GM12878 (cell line): Measurements from ENCODE around the gene CAMKMT. TPM values are rescaled to one million over a fixed set of nuclear protein-coding genes. Genes with fewer than 3 reads are reported as not detected.

Source experiments
- ATAC-seq: fragments of 200-7000 bp; cut with Tn5 transposase; 3 replicates; pipeline ENCODE4 v1.9.1; 2020; ENCODE audit warnings: mild to moderate bottlenecking, moderate library complexity
- BruUV-seq: library from RNA; stranded (reverse); fragments of 400-500 nt; replicated peaks from 2 replicates; lab custom pipeline; 2021; lab: Mats Ljungman, UMichigan
- CTCF ChIA-PET: fragments of 300-600 bp; sonication (Branson Sonifier 250); formaldehyde crosslinking; extraction: SDS; loops from one replicate; lab custom pipeline; 2021; ENCODE audit warnings: inconsistent platforms; lab: Yijun Ruan, JAX
- POLR2A ChIA-PET: fragments of 350-600 bp; formaldehyde crosslinking; extraction: SDS; loops from one replicate; lab custom pipeline; 2021; ENCODE audit warnings: inconsistent platforms; lab: Charles Lee
- RAD21 ChIA-PET: fragments of 300-600 bp; sonication (Branson Sonifier 250); formaldehyde crosslinking; loops from one replicate; lab custom pipeline; 2023; ENCODE audit warnings: antibody characterized with exemption; ENCODE audit not compliant: unreplicated experiment; lab: Charles Lee
- SMC1A ChIA-PET: fragments of 300-600 bp; sonication (Branson Sonifier 250); formaldehyde crosslinking; loops from one replicate; lab custom pipeline; 2023; ENCODE audit not compliant: unreplicated experiment, uncharacterized antibody; lab: Charles Lee
- DNase-seq: peaks from one replicate; pipeline ENCODE4 v3.0.0-alpha.2; 2011; ENCODE audit warnings: low read depth, low spot score
- FAIRE-seq: peaks from 3 replicates; lab custom pipeline; 2011; peaks lifted over from hg19 to GRCh38; lab: Jason Lieb, UNC
- H2AFZ ChIP-seq: 2 replicates; pipeline ENCODE4 v1.6.0; 2011; ENCODE audit warnings: low read depth, low read length, control low read depth; ENCODE audit not compliant: control insufficient read depth
- H3K27ac ChIP-seq: 2 replicates; pipeline ENCODE4 v1.5.1; 2011; ENCODE audit warnings: control low read depth; ENCODE audit not compliant: control insufficient read depth, insufficient read depth
- H3K27me3 ChIP-seq, 2 experiments: replicated peaks in 1 of 2; 2 replicates each; pipeline versions ENCODE4 v1.6.0 to v1.6.1; 2011; ENCODE audit warnings: low read length in 1 of 2; ENCODE audit not compliant: control insufficient read depth in 2 of 2, insufficient read depth in 2 of 2
- H3K36me3 ChIP-seq, 2 experiments: 2 replicates each; pipeline ENCODE4 v1.5.1; 2011; ENCODE audit warnings: low read length in 1 of 2; ENCODE audit not compliant: control insufficient read depth in 2 of 2, insufficient read depth in 2 of 2
- H3K4me1 ChIP-seq: 2 replicates; pipeline ENCODE4 v1.6.1; 2011; ENCODE audit warnings: mild to moderate bottlenecking, low read length, moderate library complexity, mixed read lengths; ENCODE audit not compliant: control insufficient read depth, insufficient read depth
- H3K4me2 ChIP-seq: 2 replicates; pipeline ENCODE4 v1.6.0; 2011; ENCODE audit warnings: control low read depth; ENCODE audit not compliant: control insufficient read depth, insufficient read depth
- H3K4me3 ChIP-seq: fragments of 200-600 bp; sonication (generic); 2 replicates; pipeline ENCODE4 v1.5.1; 2016
- H3K79me2 ChIP-seq: 2 replicates; pipeline ENCODE4 v1.6.0; 2011; ENCODE audit warnings: low read length; ENCODE audit not compliant: control insufficient read depth, insufficient read depth
- H3K9ac ChIP-seq: 2 replicates; pipeline ENCODE4 v1.8.0; 2011; ENCODE audit warnings: low read length, control low read depth, mixed read lengths; ENCODE audit not compliant: control insufficient read depth, insufficient read depth
- H3K9me3 ChIP-seq: replicated peaks from 3 replicates; pipeline ENCODE4 v1.5.1; 2011; ENCODE audit warnings: mild to moderate bottlenecking, low read length; ENCODE audit not compliant: control insufficient read depth, insufficient read depth
- H4K20me1 ChIP-seq: 2 replicates; pipeline ENCODE4 v1.6.0; 2011; ENCODE audit not compliant: control insufficient read depth, insufficient read depth
- ASH2L ChIP-seq: fragments of 300-600, 200-600 bp; sonication (generic); IDR thresholded peaks from 2 replicates; pipeline ENCODE4 v1.6.1; 2017; ENCODE audit warnings: low read depth, mild to moderate bottlenecking, borderline replicate concordance
- BHLHE40 ChIP-seq, 2 experiments: fragments of 450-650 bp in 1 of 2; IDR thresholded peaks; 2 replicates each; pipeline ENCODE4 v1.6.1; 2011 to 2017; ENCODE audit warnings: low read depth in 2 of 2, borderline replicate concordance in 1 of 2, improper control_type of control experiment in 1 of 2, low read length in 1 of 2, mild to moderate bottlenecking in 1 of 2
- CHD4 ChIP-seq: fragments of 200-600 bp; sonication (generic); IDR thresholded peaks from 2 replicates; pipeline ENCODE4 v1.6.1; 2016; ENCODE audit warnings: mild to moderate bottlenecking
- MTA2 ChIP-seq: fragments of 450-650 bp; IDR thresholded peaks from 2 replicates; pipeline ENCODE4 v1.6.1; 2016; ENCODE audit warnings: low read depth, mild to moderate bottlenecking, moderate library complexity
- MTA3 ChIP-seq: IDR thresholded peaks from 2 replicates; pipeline ENCODE4 v1.6.1; 2012; ENCODE audit warnings: low read length, inconsistent platforms, borderline replicate concordance
- MYB ChIP-seq: fragments of 150-350 bp; IDR thresholded peaks from 2 replicates; pipeline ENCODE4 v1.6.1; 2014; ENCODE audit warnings: mild to moderate bottlenecking, low read depth, low read length, borderline replicate concordance
- NFYA ChIP-seq: IDR thresholded peaks from 2 replicates; pipeline ENCODE4 v1.6.1; 2011; ENCODE audit warnings: low read depth, mild to moderate bottlenecking, low read length, improper control_type of control experiment, borderline replicate concordance
- PAX5 ChIP-seq: IDR thresholded peaks from 2 replicates; pipeline ENCODE4 v1.6.1; 2011; ENCODE audit warnings: low read depth, low read length, borderline replicate concordance
- POLR2A ChIP-seq: IDR thresholded peaks from 2 replicates; pipeline ENCODE4 v1.6.1; 2011; ENCODE audit warnings: low read depth, mild to moderate bottlenecking, low read length
- RB1 ChIP-seq: fragments of 450-650 bp; formaldehyde crosslinking; IDR thresholded peaks from 2 replicates; pipeline ENCODE4 v1.6.1; 2017; ENCODE audit warnings: mild to moderate bottlenecking, borderline replicate concordance
- RCOR1 ChIP-seq: conservative IDR thresholded peaks from 2 replicates; pipeline ENCODE4 v1.6.1; 2012; ENCODE audit warnings: low read depth, low read length, improper control_type of control experiment
- STAT1 ChIP-seq: fragments of 450-650 bp; conservative IDR thresholded peaks from 2 replicates; pipeline ENCODE4 v1.6.1; 2014; ENCODE audit warnings: antibody characterized with exemption, mild to moderate bottlenecking
- YBX1 ChIP-seq: fragments of 450-650 bp; IDR thresholded peaks from 2 replicates; pipeline ENCODE4 v1.6.1; 2016; ENCODE audit warnings: antibody characterized with exemption
- ZZZ3 ChIP-seq: IDR thresholded peaks from 2 replicates; pipeline ENCODE4 v1.6.1; 2011; ENCODE audit warnings: low read depth; ENCODE audit not compliant: control insufficient read depth, insufficient read length
- WGBS: methylation state at CpG from one replicate; pipeline ENCODE4 v1.1.6; 2016; ENCODE audit warnings: low lambda C conversion rate; ENCODE audit not compliant: insufficient replicate concordance, insufficient coverage; ENCODE audit errors: missing lambda C conversion rate; 5-methylcytosine and 5-hydroxymethylcytosine counted together
- in situ Hi-C: fragments of 300-500 bp; cut with MboI; formaldehyde crosslinking; loops from 9 replicates; pipeline ENCODE4 v1.14.3; 2018; ENCODE audit warnings: mixed read lengths
- intact Hi-C: fragments of 100-400 bp; cut with micrococcal nuclease; formaldehyde crosslinking; loops from one replicate; pipeline ENCODE4 v1.14.2; 2022; ENCODE audit not compliant: unreplicated experiment
- polyA plus RNA-seq, 11 experiments: library from polyadenylated mRNA; depleted of rRNA in 4 of 11; unstranded in 6 of 11; stranded (reverse) in 5 of 11; fragments of >200 nt; fragmentation: Nextera tagmentation in 4 of 11; fragmentation: Illumina TruSeq in 1 of 11; extraction: Ambion mirVana in 4 of 11; extraction: Trizol in 1 of 11; gene quantifications; 1 replicate in 1 of 11; 2 replicates in 10 of 11; pipeline versions ENCODE4 v1.2.1 to v1.2.3, GENCODE V29; 2011 to 2016; ENCODE audit warnings: inconsistent platforms in 2 of 11, missing spikeins in 2 of 11, low read depth in 1 of 11
- total RNA-seq, 4 experiments: library from RNA; depleted of rRNA in 3 of 4; stranded (reverse); fragments of >200 nt in 3 of 4; fragmentation: Illumina TruSeq in 1 of 4; extraction: Trizol in 1 of 4; gene quantifications; 2 replicates each; pipeline versions ENCODE4 v1.2.1 to v1.2.3, GENCODE V29; 2013 to 2021
- TF ChIP-seq, protein P1 (sequence below): fragments of 150-350 bp; IDR thresholded peaks from 2 replicates; pipeline ENCODE4 v1.6.1; 2016; ENCODE audit warnings: low read depth, low read length
- TF ChIP-seq, protein P2 (sequence below): IDR thresholded peaks from 2 replicates; pipeline ENCODE4 v1.6.1; 2012; ENCODE audit warnings: low read depth, low read length, improper control_type of control experiment
- TF ChIP-seq, protein P3 (sequence below): IDR thresholded peaks from 2 replicates; pipeline ENCODE4 v1.6.1; 2012; ENCODE audit warnings: low read length, inconsistent platforms

The CAMKMT gene
- total and polyA plus RNA-seq, 10 of the 15 experiments (the other 5 are each of a cell fraction or from before 2014, with no cell fraction given) = 2.7 to 16.0 (median 11.8) TPM

DNA sequence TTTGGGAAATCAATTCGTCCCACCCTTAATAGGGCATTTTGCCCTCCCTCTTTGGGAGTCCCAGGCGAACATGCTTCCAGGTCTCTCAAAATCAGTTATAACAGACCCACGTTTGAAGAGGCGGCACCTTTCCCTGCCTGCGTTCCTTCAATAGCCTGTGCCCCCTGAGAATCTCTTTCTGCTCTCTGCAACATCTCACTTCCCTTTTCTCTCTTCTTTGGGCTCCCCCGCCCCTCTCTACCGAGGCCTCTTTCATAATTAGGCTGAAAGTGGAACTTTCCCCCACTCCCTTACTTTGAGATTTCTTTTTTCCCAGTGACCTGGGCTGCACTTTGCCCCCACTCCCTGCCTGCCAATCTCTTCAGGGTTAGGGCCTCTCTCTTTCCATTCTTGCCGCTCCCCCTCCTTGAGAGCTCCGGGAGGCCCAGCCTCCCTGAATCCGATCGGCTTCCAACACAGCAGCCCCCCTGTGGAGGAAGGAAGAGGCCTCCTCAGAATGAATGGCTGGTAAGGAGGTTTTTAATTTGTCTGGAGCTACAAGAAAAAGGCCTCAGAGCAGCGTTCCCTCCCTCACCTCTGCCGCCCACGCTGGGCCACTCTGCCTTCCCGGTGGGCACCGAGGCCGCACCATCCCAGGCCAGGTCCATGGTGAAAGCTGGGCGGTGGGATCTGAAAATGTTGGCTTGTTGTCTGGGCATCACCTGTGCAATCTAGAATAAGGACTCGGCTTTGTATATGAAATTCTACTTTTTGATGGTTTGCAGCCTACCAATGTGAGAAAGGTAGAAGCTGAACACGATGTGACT lies 417.1 kb downstream of the CAMKMT start:
- ChIA-PET SMC1A (interaction anchor here (0.6 to 2.8 kb wide), 32 partner anchors 9 to 298 kb away, joined by 3 to 17 read pairs (median 4); no protein-coding TSS in a partner anchor), RAD21 (interaction anchor here (0.6 to 2.6 kb wide), 29 partner anchors 9 to 664 kb away, joined by 3 to 15 read pairs (median 3); no protein-coding TSS in a partner anchor), POLR2A (interaction anchor here (0.8 to 1.5 kb wide), 4 partner anchors 47 to 162 kb away, joined by 3 to 7 read pairs (median 5); no protein-coding TSS in a partner anchor), CTCF (interaction anchor here (0.8 to 3.9 kb wide), 17 partner anchors 8 to 299 kb away, joined by 3 to 14 read pairs (median 5); no protein-coding TSS in a partner anchor)
- in situ Hi-C loops (no loop called here), intact Hi-C loops (loop anchor here (1.0 to 2.0 kb wide), 3 partner anchors 48 to 176 kb away; no protein-coding TSS in a partner anchor)
- BruUV-seq = TSS peak; percentile 64
- Histone ChIP-seq H3K4me1 (peaks cover 25% of the 10 kb centered on the region), H3K9me3 (peaks cover 7% of the 10 kb centered on the region), H3K27me3 (no peaks in the 10 kb centered on the region), H3K9ac (peak overlapping the region; percentile 68), H3K79me2 (no peaks in the 10 kb centered on the region), H3K36me3 (no peaks in the 10 kb centered on the region), H2AFZ (peak overlapping the region; percentile 81), H3K4me3 (peak overlapping the region; percentile 78), H3K27ac (peak overlapping the region; percentile 72), H4K20me1 (no peaks in the 10 kb centered on the region), H3K4me2 (peak overlapping the region; percentile 98)
- peak; percentile 73 for DNase-seq
- peak; percentile 72 for FAIRE-seq
- WGBS = 47% methylated on average over 17 of the region's 20 CpGs
- peak; percentile 96 for ATAC-seq
- TF ChIP-seq MTA2 = peak; percentile 88
- TF ChIP-seq, protein P1, sequence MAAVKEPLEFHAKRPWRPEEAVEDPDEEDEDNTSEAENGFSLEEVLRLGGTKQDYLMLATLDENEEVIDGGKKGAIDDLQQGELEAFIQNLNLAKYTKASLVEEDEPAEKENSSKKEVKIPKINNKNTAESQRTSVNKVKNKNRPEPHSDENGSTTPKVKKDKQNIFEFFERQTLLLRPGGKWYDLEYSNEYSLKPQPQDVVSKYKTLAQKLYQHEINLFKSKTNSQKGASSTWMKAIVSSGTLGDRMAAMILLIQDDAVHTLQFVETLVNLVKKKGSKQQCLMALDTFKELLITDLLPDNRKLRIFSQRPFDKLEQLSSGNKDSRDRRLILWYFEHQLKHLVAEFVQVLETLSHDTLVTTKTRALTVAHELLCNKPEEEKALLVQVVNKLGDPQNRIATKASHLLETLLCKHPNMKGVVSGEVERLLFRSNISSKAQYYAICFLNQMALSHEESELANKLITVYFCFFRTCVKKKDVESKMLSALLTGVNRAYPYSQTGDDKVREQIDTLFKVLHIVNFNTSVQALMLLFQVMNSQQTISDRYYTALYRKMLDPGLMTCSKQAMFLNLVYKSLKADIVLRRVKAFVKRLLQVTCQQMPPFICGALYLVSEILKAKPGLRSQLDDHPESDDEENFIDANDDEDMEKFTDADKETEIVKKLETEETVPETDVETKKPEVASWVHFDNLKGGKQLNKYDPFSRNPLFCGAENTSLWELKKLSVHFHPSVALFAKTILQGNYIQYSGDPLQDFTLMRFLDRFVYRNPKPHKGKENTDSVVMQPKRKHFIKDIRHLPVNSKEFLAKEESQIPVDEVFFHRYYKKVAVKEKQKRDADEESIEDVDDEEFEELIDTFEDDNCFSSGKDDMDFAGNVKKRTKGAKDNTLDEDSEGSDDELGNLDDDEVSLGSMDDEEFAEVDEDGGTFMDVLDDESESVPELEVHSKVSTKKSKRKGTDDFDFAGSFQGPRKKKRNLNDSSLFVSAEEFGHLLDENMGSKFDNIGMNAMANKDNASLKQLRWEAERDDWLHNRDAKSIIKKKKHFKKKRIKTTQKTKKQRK = no peak
- no peak for TF ChIP-seq YBX1
- TF ChIP-seq STAT1 = no peak
- no peak; the same call in 1 of the 2 replicates for TF ChIP-seq PAX5
- TF ChIP-seq BHLHE40 (IDR thresholded peaks at IDR 0.05; ENCODE audit: borderline replicate concordance in 1 of 2, low read depth in 2 of 2, low read length in 1 of 2) = no peak
- TF ChIP-seq ZZZ3 = no peak
- TF ChIP-seq MYB = no peak
- no peak for TF ChIP-seq POLR2A
- TF ChIP-seq, protein P2, sequence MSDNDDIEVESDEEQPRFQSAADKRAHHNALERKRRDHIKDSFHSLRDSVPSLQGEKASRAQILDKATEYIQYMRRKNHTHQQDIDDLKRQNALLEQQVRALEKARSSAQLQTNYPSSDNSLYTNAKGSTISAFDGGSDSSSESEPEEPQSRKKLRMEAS = no peak
- no peak for TF ChIP-seq CHD4
- TF ChIP-seq NFYA = no peak
- peak; percentile 66; the same call in 1 of the 2 replicates for TF ChIP-seq MTA3
- no peak for TF ChIP-seq RB1
- TF ChIP-seq ASH2L = no peak
- 0 out of 2 replicates have a peak, but pooled peaks have one; percentile 67 for TF ChIP-seq RCOR1
- TF ChIP-seq, protein P3, sequence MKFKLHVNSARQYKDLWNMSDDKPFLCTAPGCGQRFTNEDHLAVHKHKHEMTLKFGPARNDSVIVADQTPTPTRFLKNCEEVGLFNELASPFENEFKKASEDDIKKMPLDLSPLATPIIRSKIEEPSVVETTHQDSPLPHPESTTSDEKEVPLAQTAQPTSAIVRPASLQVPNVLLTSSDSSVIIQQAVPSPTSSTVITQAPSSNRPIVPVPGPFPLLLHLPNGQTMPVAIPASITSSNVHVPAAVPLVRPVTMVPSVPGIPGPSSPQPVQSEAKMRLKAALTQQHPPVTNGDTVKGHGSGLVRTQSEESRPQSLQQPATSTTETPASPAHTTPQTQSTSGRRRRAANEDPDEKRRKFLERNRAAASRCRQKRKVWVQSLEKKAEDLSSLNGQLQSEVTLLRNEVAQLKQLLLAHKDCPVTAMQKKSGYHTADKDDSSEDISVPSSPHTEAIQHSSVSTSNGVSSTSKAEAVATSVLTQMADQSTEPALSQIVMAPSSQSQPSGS = no peak
